Neural cell (in vitro differentiated cells): ENCODE data around the gene CMYA5. TPM values are rescaled to one million over a fixed set of nuclear protein-coding genes. Genes with fewer than 3 reads are reported as not detected.

ENCODE experiments used
- H2AFZ ChIP-seq: fragments of 200-600, 300-800 bp; sonication (generic), shearing (Covaris generic); 2 replicates; pipeline ENCODE4 v1.6.0; 2014; ENCODE audit warnings: low read depth, mild to moderate bottlenecking, antibody characterized with exemption, low read length, moderate library complexity
- H3F3A ChIP-seq: fragments of 200-600 bp; shearing (Covaris generic); 2 replicates; pipeline ENCODE4 v1.6.1; 2016; ENCODE audit warnings: mild to moderate bottlenecking, moderate library complexity, mixed read lengths, antibody characterized with exemption, low read length; ENCODE audit not compliant: insufficient read depth, poor library complexity, severe bottlenecking
- H3K27ac ChIP-seq: fragments of 200-600, 300-800 bp; sonication (generic), shearing (Covaris generic); 2 replicates; pipeline ENCODE4 v1.5.1; 2014; ENCODE audit warnings: mild to moderate bottlenecking, low read length, moderate library complexity
- H3K27me3 ChIP-seq: fragments of 300-800, 200-600 bp; sonication (generic), shearing (Covaris generic); 2 replicates; pipeline ENCODE4 v1.6.0; 2014; ENCODE audit warnings: mild to moderate bottlenecking, low read depth, low read length, moderate library complexity; ENCODE audit not compliant: insufficient read depth
- H3K36me3 ChIP-seq: fragments of 300-800, 200-600 bp; sonication (generic), shearing (Covaris generic); 2 replicates; pipeline ENCODE4 v1.5.1; 2014; ENCODE audit warnings: mild to moderate bottlenecking, antibody characterized with exemption, low read length, moderate library complexity; ENCODE audit not compliant: insufficient read depth
- H3K4me2 ChIP-seq: fragments of 300-800, 200-600 bp; sonication (generic), shearing (Covaris generic); 2 replicates; pipeline ENCODE4 v1.6.0; 2014; ENCODE audit warnings: mild to moderate bottlenecking, low read length
- H3K4me3 ChIP-seq: fragments of 300-800, 200-600 bp; sonication (generic), shearing (Covaris generic); 2 replicates; pipeline ENCODE4 v1.5.1; 2014; ENCODE audit warnings: mild to moderate bottlenecking, low read length, moderate library complexity
- H3K79me2 ChIP-seq: fragments of 200-600 bp; shearing (Covaris generic); replicated peaks from 2 replicates; pipeline ENCODE4 v1.6.0; 2014; ENCODE audit warnings: mild to moderate bottlenecking, low read length, moderate library complexity; ENCODE audit not compliant: insufficient read depth
- H3K9ac ChIP-seq: fragments of 300-800, 200-600 bp; sonication (generic), shearing (Covaris generic); 2 replicates; pipeline ENCODE4 v1.6.1; 2016; ENCODE audit warnings: mild to moderate bottlenecking, low read length, mixed read lengths
- H3K9me2 ChIP-seq: fragments of 200-600 bp; shearing (Covaris generic); 2 replicates; pipeline ENCODE4 v1.6.1; 2016; ENCODE audit warnings: mild to moderate bottlenecking, low read length, mixed read lengths; ENCODE audit not compliant: insufficient read depth
- H3K9me3 ChIP-seq: fragments of 200-600, 300-800 bp; sonication (generic), shearing (Covaris generic); 2 replicates; pipeline ENCODE4 v1.6.1; 2016; ENCODE audit warnings: mild to moderate bottlenecking, mixed run types, low read length, moderate library complexity, mixed read lengths
- H4K20me1 ChIP-seq: fragments of 200-600 bp; shearing (Covaris generic); 2 replicates; pipeline ENCODE4 v1.6.1; 2016; ENCODE audit warnings: mild to moderate bottlenecking, mixed run types; ENCODE audit not compliant: insufficient read depth
- CTCF ChIP-seq: fragments of 450-650 bp; IDR thresholded peaks from 2 replicates; pipeline ENCODE4 v1.5.1; 2014; ENCODE audit warnings: antibody characterized with exemption, mild to moderate bottlenecking, moderate library complexity; ENCODE audit not compliant: poor library complexity, severe bottlenecking
- EP300 ChIP-seq: fragments of 450-650 bp; conservative IDR thresholded peaks from 2 replicates; pipeline ENCODE4 v1.6.1; 2014; ENCODE audit warnings: antibody characterized with exemption, mild to moderate bottlenecking, moderate library complexity; ENCODE audit not compliant: poor library complexity, severe bottlenecking
- EZH2 ChIP-seq: fragments of 200-600, 300-800 bp; shearing (Covaris generic), sonication (generic); IDR thresholded peaks from 2 replicates; pipeline ENCODE4 v1.6.1; 2014; ENCODE audit warnings: antibody characterized with exemption, low read length, borderline replicate concordance, mild to moderate bottlenecking; ENCODE audit not compliant: insufficient read depth, poor library complexity, severe bottlenecking
- MXI1 ChIP-seq: fragments of 450-650 bp; conservative IDR thresholded peaks from 2 replicates; pipeline ENCODE4 v1.6.1; 2014; ENCODE audit warnings: antibody characterized with exemption, mild to moderate bottlenecking; ENCODE audit not compliant: poor library complexity, severe bottlenecking
- POLR2AphosphoS5 ChIP-seq: IDR thresholded peaks from 2 replicates; pipeline ENCODE4 v1.6.1; 2012
- RAD21 ChIP-seq: fragments of 450-650 bp; conservative IDR thresholded peaks from 2 replicates; pipeline ENCODE4 v1.6.1; 2014; ENCODE audit warnings: antibody characterized with exemption, mild to moderate bottlenecking, moderate library complexity
- REST ChIP-seq: IDR thresholded peaks from 2 replicates; pipeline ENCODE4 v1.6.1; 2012; ENCODE audit warnings: borderline replicate concordance
- SMC3 ChIP-seq: fragments of 450-650 bp; conservative IDR thresholded peaks from 2 replicates; pipeline ENCODE4 v1.6.1; 2014; ENCODE audit warnings: antibody characterized with exemption, mild to moderate bottlenecking, moderate library complexity; ENCODE audit not compliant: poor library complexity
- TAF1 ChIP-seq: IDR thresholded peaks from 2 replicates; pipeline ENCODE4 v1.6.1; 2012; ENCODE audit warnings: low read depth
- polyA plus RNA-seq: library from polyadenylated mRNA; depleted of rRNA; stranded (reverse); fragments of >200 nt; gene quantifications from 2 replicates; pipeline ENCODE4 v1.2.3, GENCODE V29; 2014

The CMYA5 gene
- polyA plus RNA-seq, 1 donor from 2014 or later: 0.30 TPM

- H4K20me1 ChIP-seq: no peaks in the 10 kb centered on the region
- no peak overlapping the region for H3K27ac ChIP-seq
- no peaks in the 10 kb centered on the region for H3F3A ChIP-seq
- no peaks in the 10 kb centered on the region for H3K9me2 ChIP-seq
- no peaks in the 10 kb centered on the region for H3K36me3 ChIP-seq
- H3K4me3 ChIP-seq: no peak overlapping the region
- H3K4me2 ChIP-seq: no peak overlapping the region
- H3K9me3 ChIP-seq: no peaks in the 10 kb centered on the region
- no peak overlapping the region for H3K9ac ChIP-seq
- no peak overlapping the region for H2AFZ ChIP-seq
- H3K27me3 ChIP-seq: no peaks in the 10 kb centered on the region
- H3K79me2 ChIP-seq: no peaks in the 10 kb centered on the region
- TF ChIP-seq EZH2: no peak
- TF ChIP-seq RAD21: no peak
- TF ChIP-seq EP300: no peak
- no peak for TF ChIP-seq MXI1
- no peak for TF ChIP-seq TAF1
- no peak for TF ChIP-seq REST
- TF ChIP-seq CTCF: no peak
- no peak for TF ChIP-seq SMC3
- TF ChIP-seq POLR2AphosphoS5: no peak
These were observed 69.8 kb downstream of the CMYA5 start for GRCh38 chr5:79759436-79759835.

GRCh38 chr5:79759848-79760247 lies 70.2 kb downstream of the CMYA5 start:
- TF ChIP-seq RAD21: no peak
- TF ChIP-seq SMC3: no peak
- no peak for TF ChIP-seq TAF1
- TF ChIP-seq REST: no peak
- H3K36me3 ChIP-seq: no peaks in the 10 kb centered on the region
- H3K4me3 ChIP-seq: no peak overlapping the region
- H2AFZ ChIP-seq: no peak overlapping the region
- H3K27ac ChIP-seq: no peak overlapping the region
- no peaks in the 10 kb centered on the region for H3K27me3 ChIP-seq
- no peaks in the 10 kb centered on the region for H4K20me1 ChIP-seq
- no peaks in the 10 kb centered on the region for H3K9me3 ChIP-seq
- no peaks in the 10 kb centered on the region for H3F3A ChIP-seq
- H3K79me2 ChIP-seq: no peaks in the 10 kb centered on the region
- H3K9me2 ChIP-seq: no peaks in the 10 kb centered on the region
- H3K9ac ChIP-seq: no peak overlapping the region
- no peak overlapping the region for H3K4me2 ChIP-seq
